ENCODE measurements around the gene DMTF1. TPM values are rescaled to one million over a fixed set of nuclear protein-coding genes. Genes with fewer than 3 reads are reported as not detected.
"Not testable (repeated sequence)": the region's sequence is repeated elsewhere in the genome, so short reads cannot be mapped to it uniquely, and the experiment has no call there.

Gene DMTF1
- total and polyA plus RNA-seq, 2 donors (not counting 1 experiment from before 2014, with no cell fraction given), result 139 to 235 TPM

GRCh38 chr7:87202208-87202607 is 50.0 kb downstream of the DMTF1 start:
- DNase-seq (no peak), ATAC-seq (ENCODE audit: low read depth) (no peak)
- peak overlapping the region; percentile 61 for H3K27ac Mint-ChIP-seq
- H3K4me2 ChIP-seq (replicated peaks; ENCODE audit: low read depth, low read length, poor library complexity, severe bottlenecking), result peak overlapping the region; percentile 19
- intact Hi-C loops (cut with micrococcal nuclease), result no loop called here
- no peak overlapping the region for H3K4me3 ChIP-seq (ENCODE audit: control extremely low read depth in 1 of 5, extremely low read depth in 1 of 5, insufficient read depth in 1 of 5, low read depth in 2 of 5, low read length in 4 of 5)
- no peaks in the 10 kb centered on the region for H3K27me3 ChIP-seq (replicated peaks in 1 of 4; ENCODE audit: control extremely low read depth in 1 of 4, control insufficient read depth in 3 of 4, insufficient read depth in 4 of 4, low read length in 3 of 4)
- H3K9ac ChIP-seq (ENCODE audit: low read length), result no peak overlapping the region
- peaks cover 92% of the 10 kb centered on the region for H4K20me1 ChIP-seq (ENCODE audit: control insufficient read depth, insufficient read depth, low read length, poor library complexity, severe bottlenecking)
- peaks cover 74% of the 10 kb centered on the region for H3K4me1 Mint-ChIP-seq
- 82% methylated on average over 1 of the region's 1 CpG for WGBS (ENCODE audit: insufficient coverage)
- H3K9me3 Mint-ChIP-seq (ENCODE audit: insufficient read depth), result peaks cover 13% of the 10 kb centered on the region
- H3K4me3 Mint-ChIP-seq, result peak overlapping the region; percentile 44
- peaks cover 0 to 32% (median 27%) of the 10 kb centered on the region in 3 donors for H3K9me3 ChIP-seq (ENCODE audit: control extremely low read depth in 1 of 3, control insufficient read depth in 2 of 3, insufficient read depth in 1 of 3, low read length in 2 of 3)
- H3K27me3 Mint-ChIP-seq, result no peaks in the 10 kb centered on the region
- peaks cover 96% of the 10 kb centered on the region for H3K79me2 ChIP-seq (ENCODE audit: control insufficient read depth, insufficient read depth, low read length)
- H2AFZ ChIP-seq (ENCODE audit: insufficient read depth, low read depth, low read length, poor library complexity, severe bottlenecking), result no peak overlapping the region
- TF ChIP-seq EZH2 (IDR thresholded peaks at IDR 0.05; ENCODE audit: borderline replicate concordance, insufficient read depth, low read depth, low read length, poor library complexity, severe bottlenecking) (no peak), CTCF (IDR thresholded peaks at IDR 0.05) (no peak)
- ChIA-PET CTCF (interaction anchor here (0.9 to 1.8 kb wide), 3 partner anchors 11 to 54 kb away, joined by 4 to 5 read pairs (median 4); no protein-coding TSS in a partner anchor), POLR2A (no interaction called here)
- H3K4me1 ChIP-seq (ENCODE audit: control insufficient read depth in 2 of 2, insufficient read depth in 2 of 2, low read length in 2 of 2), result peaks cover 37 to 45% of the 10 kb centered on the region in 2 donors
- peak overlapping the region in 1 of 2 donors; percentile 77 for H3K27ac ChIP-seq (ENCODE audit: low read length in 2 of 2)
- H3K36me3 ChIP-seq (replicated peaks in 1 of 2; ENCODE audit: control extremely low read depth in 1 of 2, control insufficient read depth in 1 of 2, extremely low read depth in 1 of 2, insufficient read depth in 2 of 2, low read length in 1 of 2), result peaks cover 16 to 63% of the 10 kb centered on the region in 2 experiments

DNA sequence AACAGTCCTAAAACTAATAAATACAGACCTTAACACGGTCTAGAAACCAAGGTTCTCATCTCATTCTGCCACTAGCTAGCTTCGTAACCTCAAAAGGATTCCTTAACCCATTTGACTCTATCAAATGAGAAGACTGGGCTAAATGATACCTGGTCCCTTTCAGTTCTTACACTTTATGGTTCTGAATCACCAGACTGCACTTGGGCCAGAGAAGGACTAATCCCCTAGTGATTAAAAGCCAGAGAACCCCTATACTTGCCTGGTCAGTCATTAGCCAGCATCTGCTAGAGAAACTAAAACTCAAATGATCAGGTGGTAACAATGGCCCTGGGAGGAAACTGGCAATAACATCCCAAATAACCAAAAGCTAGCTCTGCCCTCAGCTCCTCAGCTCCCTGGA is 50.5 kb downstream of the DMTF1 start:
- Histone ChIP-seq H3K36me3 (replicated peaks in 1 of 2; ENCODE audit: control extremely low read depth in 1 of 2, control insufficient read depth in 1 of 2, extremely low read depth in 1 of 2, insufficient read depth in 2 of 2, low read length in 1 of 2) (peaks cover 14 to 59% of the 10 kb centered on the region in 2 experiments), H3K9ac (ENCODE audit: low read length) (no peak overlapping the region), H3K27me3 (replicated peaks in 1 of 4; ENCODE audit: control extremely low read depth in 1 of 4, control insufficient read depth in 3 of 4, insufficient read depth in 4 of 4, low read length in 3 of 4) (no peaks in the 10 kb centered on the region), H3K4me2 (replicated peaks; ENCODE audit: low read depth, low read length, poor library complexity, severe bottlenecking) (peak overlapping the region; percentile 19), H4K20me1 (ENCODE audit: control insufficient read depth, insufficient read depth, low read length, poor library complexity, severe bottlenecking) (peaks cover 93% of the 10 kb centered on the region), H3K4me1 (ENCODE audit: control insufficient read depth in 2 of 2, insufficient read depth in 2 of 2, low read length in 2 of 2) (peaks cover 37 to 48% of the 10 kb centered on the region in 2 donors), H3K27ac (ENCODE audit: low read length in 2 of 2) (peak overlapping the region in 1 of 2 donors; percentile 77), H2AFZ (ENCODE audit: insufficient read depth, low read depth, low read length, poor library complexity, severe bottlenecking) (no peak overlapping the region), H3K4me3 (ENCODE audit: control extremely low read depth in 1 of 5, extremely low read depth in 1 of 5, insufficient read depth in 1 of 5, low read depth in 2 of 5, low read length in 4 of 5) (no peak overlapping the region), H3K9me3 (ENCODE audit: control extremely low read depth in 1 of 3, control insufficient read depth in 2 of 3, insufficient read depth in 1 of 3, low read length in 2 of 3) (peaks cover 0 to 32% (median 27%) of the 10 kb centered on the region in 3 donors), H3K79me2 (ENCODE audit: control insufficient read depth, insufficient read depth, low read length) (peaks cover 97% of the 10 kb centered on the region)
- TF ChIP-seq CTCF (IDR thresholded peaks at IDR 0.05) (no peak), EZH2 (IDR thresholded peaks at IDR 0.05; ENCODE audit: borderline replicate concordance, insufficient read depth, low read depth, low read length, poor library complexity, severe bottlenecking) (no peak)
- DNase-seq, result no peak
- no peak for ATAC-seq (ENCODE audit: low read depth)
- Mint-ChIP-seq H3K4me1 (peaks cover 75% of the 10 kb centered on the region), H3K4me3 (peak overlapping the region; percentile 44), H3K9me3 (ENCODE audit: insufficient read depth) (peaks cover 13% of the 10 kb centered on the region), H3K27me3 (no peaks in the 10 kb centered on the region), H3K27ac (peak overlapping the region; percentile 61)
- WGBS (ENCODE audit: insufficient coverage), result 94% methylated on average over 2 of the region's 2 CpGs
- CTCF ChIA-PET, result interaction anchor here (1.3 to 1.8 kb wide), 3 partner anchors 15 to 54 kb away, joined by 3 to 4 read pairs (median 3); partner anchors contain the start of gene TMEM243
- POLR2A ChIA-PET, result no interaction called here
- intact Hi-C loops (cut with micrococcal nuclease), result loop anchor here (1.0 kb wide), 1 partner anchor 14 kb away; no protein-coding TSS in a partner anchor

DNA sequence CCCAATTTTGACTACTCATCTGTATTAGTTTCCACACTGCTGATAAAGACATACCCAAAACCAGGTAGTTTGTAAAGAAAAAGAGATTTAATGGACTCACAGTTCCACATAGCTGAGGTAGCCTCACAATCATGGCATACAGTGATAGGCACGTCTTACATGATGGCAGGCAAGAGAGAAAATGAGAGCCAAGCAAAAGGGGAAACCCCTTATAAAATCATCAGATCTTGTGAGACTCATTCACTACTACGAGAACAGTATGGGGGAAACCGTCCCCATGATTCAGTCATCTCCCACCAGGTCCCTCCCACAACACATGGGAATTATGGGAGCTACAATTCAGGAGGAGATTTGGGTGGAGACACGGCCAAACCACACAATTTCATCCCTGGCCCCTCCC is 51.7 kb downstream of the DMTF1 start:
- H3K4me3 Mint-ChIP-seq, result peak overlapping the region; percentile 26
- H3K79me2 ChIP-seq (ENCODE audit: control insufficient read depth, insufficient read depth, low read length), result peaks cover 99% of the 10 kb centered on the region
- peaks cover 10 to 57% of the 10 kb centered on the region in 2 experiments for H3K36me3 ChIP-seq (replicated peaks in 1 of 2; ENCODE audit: control extremely low read depth in 1 of 2, control insufficient read depth in 1 of 2, extremely low read depth in 1 of 2, insufficient read depth in 2 of 2, low read length in 1 of 2)
- POLR2A ChIA-PET, result interaction anchor here (1.1 kb wide), 1 partner anchor 9 kb away, joined by 4 read pairs; no protein-coding TSS in a partner anchor
- H3K27ac Mint-ChIP-seq, result peak overlapping the region; percentile 53
- peaks cover 94% of the 10 kb centered on the region for H4K20me1 ChIP-seq (ENCODE audit: control insufficient read depth, insufficient read depth, low read length, poor library complexity, severe bottlenecking)
- intact Hi-C loops (cut with micrococcal nuclease), result loop anchor here (1.0 kb wide), 1 partner anchor 12 kb away; no protein-coding TSS in a partner anchor
- H3K27ac ChIP-seq (ENCODE audit: low read length in 2 of 2), result peak overlapping the region in 1 of 2 donors; percentile 77
- not testable (repeated sequence) for ATAC-seq (ENCODE audit: low read depth); H3K4me2 ChIP-seq (replicated peaks; ENCODE audit: low read depth, low read length, poor library complexity, severe bottlenecking); DNase-seq; H3K9ac ChIP-seq (ENCODE audit: low read length); H3K27me3 ChIP-seq (replicated peaks in 1 of 4; ENCODE audit: control extremely low read depth in 1 of 4, control insufficient read depth in 3 of 4, insufficient read depth in 4 of 4, low read length in 3 of 4); H3K4me3 ChIP-seq (ENCODE audit: control extremely low read depth in 1 of 5, extremely low read depth in 1 of 5, insufficient read depth in 1 of 5, low read depth in 2 of 5, low read length in 4 of 5); H2AFZ ChIP-seq (ENCODE audit: insufficient read depth, low read depth, low read length, poor library complexity, severe bottlenecking); H3K27me3 Mint-ChIP-seq
- CTCF ChIA-PET, result interaction anchor here (0.7 to 1.4 kb wide), 3 partner anchors 13 to 190 kb away, joined by 3 to 5 read pairs (median 3); partner anchors contain the start of gene TMEM243
- peaks cover 79% of the 10 kb centered on the region for H3K4me1 Mint-ChIP-seq
- H3K9me3 ChIP-seq (ENCODE audit: control extremely low read depth in 1 of 3, control insufficient read depth in 2 of 3, insufficient read depth in 1 of 3, low read length in 2 of 3), result peaks cover 0 to 32% (median 27%) of the 10 kb centered on the region in 3 donors
- H3K9me3 Mint-ChIP-seq (ENCODE audit: insufficient read depth), result peaks cover 16% of the 10 kb centered on the region
- H3K4me1 ChIP-seq (ENCODE audit: control insufficient read depth in 2 of 2, insufficient read depth in 2 of 2, low read length in 2 of 2), result peaks cover 44 to 52% of the 10 kb centered on the region in 2 donors
- WGBS (ENCODE audit: insufficient coverage), result 100% methylated on average over 1 of the region's 4 CpGs
